Hindlimb muscle (tissue), 1 donor: ENCODE data around the gene TENT5C. TPM values are rescaled to one million over a fixed set of nuclear protein-coding genes. Genes with fewer than 3 reads are reported as not detected.
A peak's percentile ranks its signal among the peaks of the same experiment; 100 is the strongest.
"Not testable (repeated sequence)": the region's sequence is repeated elsewhere in the genome, so short reads cannot be mapped to it uniquely, and the experiment has no call there.

Experiments
- DNase-seq: peaks from one replicate; pipeline ENCODE4 v3.0.0-alpha.2; 2013
- polyA plus RNA-seq: library from polyadenylated mRNA; unstranded; fragments of 120-200 nt; gene quantifications from one replicate; pipeline ENCODE4 v1.2.1, GENCODE V29; 2013; ENCODE audit not compliant: insufficient read length

Gene TENT5C
- 2.2 TPM for polyA plus RNA-seq

DNA sequence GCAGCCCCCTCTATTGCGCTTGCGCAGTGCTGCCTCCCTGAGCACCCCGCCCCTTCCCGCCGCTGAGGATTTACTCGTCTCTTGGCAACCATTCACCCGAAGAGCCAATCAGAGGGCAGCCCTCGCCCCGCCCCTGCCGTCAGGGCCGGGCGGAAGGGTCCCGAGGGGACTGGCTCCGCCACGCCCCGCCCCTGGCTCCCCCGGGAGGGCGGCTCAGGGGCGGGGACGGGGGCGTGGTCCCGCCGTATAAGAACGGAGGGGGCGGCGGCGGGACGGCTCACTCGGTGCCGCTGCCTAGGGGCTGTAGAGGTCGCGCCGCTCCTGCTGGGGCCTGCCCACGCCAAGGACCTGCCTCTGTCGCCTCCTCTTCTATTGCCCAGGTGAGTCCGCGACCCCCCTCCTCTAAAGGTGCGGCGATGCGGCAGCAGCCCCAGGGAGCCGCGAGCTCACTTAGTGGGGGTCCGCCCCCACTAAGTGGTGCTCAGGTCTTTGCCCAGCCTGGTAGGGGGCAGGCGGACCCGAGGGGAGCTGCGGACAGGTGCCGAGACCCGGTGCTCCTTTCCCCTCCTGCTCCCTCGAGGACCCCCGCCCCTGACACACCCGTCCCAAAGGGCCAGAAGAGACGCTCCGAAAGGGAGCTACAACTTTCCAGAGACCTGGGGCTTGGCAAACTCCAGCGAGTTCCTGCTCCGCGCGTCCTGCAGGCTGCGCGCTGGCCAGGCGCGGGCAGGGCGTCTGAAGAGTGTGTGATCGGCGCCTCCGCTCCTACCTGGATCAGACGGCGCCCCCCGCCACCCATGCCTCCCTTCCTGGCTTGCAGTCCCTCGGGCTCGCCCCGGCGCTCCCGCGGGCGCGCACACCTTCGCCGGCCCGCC lies at the start of gene TENT5C:
Gene TENT5C, plus strand, starts transcription at position 275 of the 875 bp plus-strand sequence. CDS start 16,821 bp downstream, outside the sequence.
- DNase-seq, result peak; percentile 90

DNA sequence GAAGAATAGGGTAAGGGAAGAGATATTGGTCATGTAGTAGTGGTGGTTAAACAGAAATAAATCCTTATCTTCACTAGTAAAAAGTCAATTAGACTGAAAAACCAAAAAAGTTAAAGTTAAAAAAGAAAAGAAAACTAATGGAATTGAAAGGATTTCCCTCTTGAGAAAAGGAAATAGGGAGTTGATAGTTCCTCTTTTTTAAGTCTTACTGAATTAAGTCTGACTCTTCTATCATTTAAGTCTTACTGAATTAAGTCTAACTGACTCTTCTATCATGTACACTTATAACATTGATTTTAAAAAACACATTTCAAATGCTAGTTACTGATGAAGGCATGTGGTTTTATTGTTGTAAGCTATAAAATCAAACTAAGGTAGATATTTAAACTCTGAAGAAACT lies 49.5 kb upstream of the TENT5C start:
- DNase-seq, result no peak

DNA sequence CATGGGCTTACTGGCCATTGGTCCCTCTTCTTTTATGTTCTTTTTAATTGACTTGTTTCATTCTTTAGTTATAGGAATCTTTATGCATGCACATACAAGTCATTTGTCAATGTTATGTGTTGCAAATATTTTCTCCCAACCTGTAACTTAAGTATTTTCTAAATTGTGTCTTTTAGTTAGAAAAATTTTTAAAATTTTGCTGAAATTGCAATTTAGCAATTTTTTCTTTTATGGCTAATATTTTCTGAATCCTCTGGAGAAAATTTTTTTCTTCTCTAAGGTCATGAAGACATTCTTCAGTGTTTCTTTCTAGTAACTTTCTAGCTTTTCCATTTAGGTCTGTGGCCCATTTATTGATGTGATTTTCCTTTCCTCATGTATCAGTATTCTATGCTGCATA lies 48.9 kb upstream of the TENT5C start:
- no peak for DNase-seq

DNA sequence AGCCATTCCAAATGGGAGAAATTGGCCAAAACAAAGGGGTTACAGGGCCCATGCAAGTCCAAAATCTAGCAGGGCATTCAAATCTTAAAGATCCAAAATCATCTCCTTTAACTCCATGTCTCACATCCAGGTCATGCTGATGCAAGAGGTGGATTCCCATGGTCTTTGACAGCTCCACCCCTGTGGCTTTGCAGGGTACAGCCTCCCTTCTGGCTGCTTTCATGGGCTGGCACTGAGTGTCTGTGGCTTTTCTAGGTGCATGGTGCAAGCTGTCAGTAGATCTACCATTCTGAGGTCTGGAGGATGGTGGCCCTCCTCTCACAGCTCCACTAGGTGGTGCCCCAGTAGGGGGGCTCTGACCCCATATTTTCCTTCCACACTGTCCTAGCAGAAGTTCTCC lies 47.4 kb upstream of the TENT5C start:
- DNase-seq, result not testable (repeated sequence)

DNA sequence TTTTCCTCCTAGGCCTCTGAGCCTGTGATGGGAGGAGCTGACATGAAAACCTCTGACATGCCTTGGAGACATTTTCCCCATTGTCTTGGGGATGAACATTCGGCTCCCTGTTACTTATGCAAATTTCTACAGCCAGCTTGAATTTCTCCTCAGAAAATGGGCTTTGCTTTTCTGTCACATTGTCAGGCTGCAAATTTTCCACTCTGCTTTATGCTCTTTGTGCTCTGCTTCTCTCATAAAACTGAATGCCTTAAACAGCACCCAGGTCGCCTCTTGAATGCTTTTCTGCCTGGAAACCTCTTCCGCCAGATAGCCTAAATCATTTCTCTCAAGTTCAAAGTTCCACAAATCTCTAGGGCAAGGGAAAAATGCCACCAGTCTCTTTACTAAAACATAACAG lies 46.7 kb upstream of the TENT5C start:
- DNase-seq, result no peak

DNA sequence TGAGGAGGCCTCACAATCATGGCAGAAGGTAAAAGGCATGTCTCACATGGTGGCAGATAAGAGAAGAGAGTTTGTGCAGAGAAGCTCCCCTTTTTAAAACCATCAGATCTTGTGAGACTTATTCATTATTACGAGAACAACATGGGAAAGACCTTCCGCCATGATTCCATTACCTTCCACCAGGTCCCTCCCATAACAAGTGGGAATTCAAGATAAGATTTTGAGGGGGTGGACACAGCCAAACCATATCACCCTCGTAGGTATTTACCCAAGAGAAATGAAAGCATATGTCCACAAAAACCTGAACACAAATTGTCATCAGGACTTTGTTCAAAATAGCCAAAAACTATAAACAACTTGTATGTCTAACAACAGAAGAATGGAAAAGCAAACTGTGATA lies 45.9 kb upstream of the TENT5C start:
- DNase-seq, result no peak

DNA sequence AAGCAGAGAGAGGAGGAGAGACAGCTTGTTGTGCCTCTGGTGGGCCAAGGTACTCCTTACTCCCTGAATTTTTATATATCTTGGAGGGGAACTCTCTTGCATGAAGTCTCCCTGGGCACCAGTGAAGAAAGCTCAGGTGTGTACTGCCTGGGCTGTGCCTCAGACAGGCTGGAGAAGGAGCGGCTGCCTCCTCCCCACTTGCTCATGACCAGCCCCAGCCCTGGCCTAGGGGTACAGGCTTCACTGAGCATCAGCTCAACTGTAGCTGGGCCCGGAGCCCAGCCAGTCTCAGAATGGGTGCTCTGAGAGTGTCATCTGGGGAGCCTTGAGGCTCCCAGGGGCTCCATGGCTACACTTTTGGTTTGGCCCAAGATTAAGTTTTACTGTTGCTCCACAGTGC lies 44.8 kb upstream of the TENT5C start:
- no peak for DNase-seq

DNA sequence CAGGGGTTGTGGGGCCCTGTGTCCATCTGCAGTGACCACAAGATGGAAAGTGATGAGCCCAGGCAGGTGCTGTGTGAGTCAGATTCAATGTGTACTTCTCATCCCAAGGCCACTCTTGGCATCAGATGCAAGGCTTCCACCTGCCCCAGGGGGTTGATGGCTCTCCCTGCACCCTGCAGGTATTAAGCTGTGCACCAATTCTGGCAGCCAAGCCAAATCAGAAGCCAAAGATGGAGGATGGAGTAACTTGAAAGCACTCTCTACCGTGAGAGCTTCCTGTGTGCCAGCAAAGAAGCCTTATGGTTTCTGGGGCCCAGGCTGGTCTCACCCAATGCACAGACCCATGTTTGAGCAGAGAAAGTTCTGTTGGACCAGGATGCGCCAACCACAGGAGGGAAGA lies 44.3 kb upstream of the TENT5C start:
- DNase-seq, result no peak

DNA sequence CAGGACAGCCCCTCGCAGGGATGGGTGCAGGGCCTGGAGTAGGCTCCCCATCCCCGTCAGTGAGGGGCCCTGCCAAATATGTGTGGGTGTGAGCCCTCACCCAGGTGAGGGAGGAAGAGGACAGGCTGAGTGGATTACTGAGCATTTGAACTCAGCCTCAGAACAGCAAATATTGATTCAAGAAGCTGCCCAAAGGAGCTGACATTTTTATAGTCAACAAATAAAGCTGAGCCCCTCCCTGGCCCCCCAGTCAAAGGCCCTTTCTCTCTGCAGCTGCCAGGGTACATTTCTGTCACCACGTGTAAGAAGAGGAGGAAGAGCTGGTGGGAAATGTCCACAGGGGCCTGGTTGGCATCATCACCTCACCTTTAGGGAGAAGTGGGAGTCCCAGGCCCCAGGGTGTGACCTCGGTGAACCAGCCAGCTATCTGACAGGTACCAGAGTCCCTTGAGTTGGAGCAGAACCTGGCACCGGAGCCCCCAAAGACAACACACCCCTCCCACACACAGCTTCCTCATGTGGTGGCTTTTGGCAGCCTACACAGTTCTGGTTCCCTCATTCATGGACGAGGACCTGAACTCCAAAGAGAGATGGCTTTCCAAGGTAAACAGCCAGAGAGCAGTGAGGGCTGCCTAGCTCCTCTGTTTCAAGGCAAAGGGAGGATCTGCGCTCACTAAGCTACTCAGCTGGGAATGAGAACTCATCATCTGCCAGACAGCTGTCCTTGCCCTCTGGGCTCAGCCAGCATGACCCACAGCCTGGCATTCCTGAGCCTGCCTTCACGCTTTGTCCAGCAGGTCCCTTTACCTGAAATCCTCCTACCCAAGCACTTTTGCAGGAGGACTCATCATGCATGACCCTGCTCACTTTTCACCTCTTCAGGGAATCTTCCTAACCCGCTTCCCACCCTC lies 43.0 kb upstream of the TENT5C start:
- DNase-seq, result no peak

DNA sequence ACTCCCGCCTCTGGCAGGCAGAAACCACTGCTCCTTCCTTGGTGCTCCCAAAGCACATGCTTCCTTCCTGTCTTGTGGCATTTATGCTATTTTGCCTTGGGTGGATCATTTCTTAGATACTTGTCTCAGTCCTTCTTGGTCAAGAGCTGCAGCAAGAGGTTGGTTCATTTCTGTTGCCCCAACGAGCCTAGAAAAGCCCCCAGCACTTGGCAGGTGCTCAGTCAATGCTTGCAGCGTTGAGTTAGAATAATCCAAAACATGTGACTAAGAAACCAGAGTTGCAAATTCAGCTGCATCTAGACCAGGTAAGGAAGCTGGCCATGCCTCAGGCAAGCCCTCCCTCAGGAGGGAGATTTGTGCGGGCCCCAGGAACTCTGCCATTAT lies 42.4 kb upstream of the TENT5C start:
- DNase-seq, result no peak

DNA sequence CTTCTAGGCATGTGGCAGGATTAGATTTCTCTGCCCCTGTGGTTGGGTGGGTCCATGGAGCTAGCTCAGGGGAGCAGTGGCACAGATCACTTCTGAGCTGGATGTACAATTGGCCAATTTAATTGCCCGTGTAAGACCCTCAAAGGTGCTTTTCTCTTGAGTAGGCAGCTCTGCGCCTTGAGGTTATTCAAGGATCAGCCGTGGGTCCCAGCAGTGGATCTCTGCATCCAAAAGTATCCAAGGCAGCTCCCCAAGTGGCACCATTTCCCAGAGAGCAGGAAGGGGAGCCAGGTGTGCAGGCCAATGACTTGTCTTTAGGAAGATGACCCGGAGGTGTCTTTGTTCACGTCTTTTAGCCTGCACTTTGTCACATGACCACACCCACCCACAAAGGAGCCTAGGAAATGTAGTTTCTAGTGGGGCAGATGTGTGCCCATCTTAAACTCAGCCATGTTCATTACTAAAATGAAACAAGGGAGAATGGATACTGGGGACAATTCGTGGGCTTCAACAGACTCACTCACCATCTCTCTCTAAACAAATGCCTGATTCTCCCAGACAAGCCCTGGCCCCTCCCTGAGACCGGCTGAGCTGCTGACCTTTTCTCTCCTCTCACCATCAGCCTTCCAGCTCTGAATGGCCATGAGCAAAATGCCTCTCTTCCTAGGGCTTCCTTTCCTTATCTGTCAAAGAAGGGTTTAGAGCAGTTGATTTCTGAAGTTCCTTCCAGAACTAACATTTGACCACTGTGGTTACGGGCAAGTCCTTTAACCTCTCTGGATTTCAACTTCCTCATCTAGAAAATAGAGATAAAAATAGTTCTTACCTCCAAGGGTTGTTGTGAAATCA lies 41.4 kb upstream of the TENT5C start:
- DNase-seq, result no peak

DNA sequence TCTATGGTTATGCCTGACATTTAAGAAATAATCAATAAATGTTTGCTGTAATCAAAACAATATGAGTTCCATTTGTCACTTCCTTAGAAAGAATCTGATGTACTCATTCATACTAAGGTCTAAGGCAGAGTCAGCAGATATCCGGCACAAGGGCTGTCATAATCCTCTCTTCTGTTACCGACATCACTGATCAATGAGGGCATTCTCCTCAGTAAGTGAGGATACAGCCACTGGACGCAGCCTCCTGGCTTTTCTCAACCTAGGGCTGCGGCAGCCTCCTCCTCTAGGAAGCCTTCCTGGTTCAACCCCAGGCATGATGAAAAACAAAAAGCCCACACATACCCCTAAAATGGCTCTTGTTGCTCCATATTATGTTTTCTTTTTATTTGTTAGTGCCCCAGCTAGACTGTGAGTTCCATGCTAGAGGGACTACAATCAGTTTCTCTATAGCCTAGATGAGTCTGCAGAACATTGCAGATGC lies 40.7 kb upstream of the TENT5C start:
- no peak for DNase-seq

DNA sequence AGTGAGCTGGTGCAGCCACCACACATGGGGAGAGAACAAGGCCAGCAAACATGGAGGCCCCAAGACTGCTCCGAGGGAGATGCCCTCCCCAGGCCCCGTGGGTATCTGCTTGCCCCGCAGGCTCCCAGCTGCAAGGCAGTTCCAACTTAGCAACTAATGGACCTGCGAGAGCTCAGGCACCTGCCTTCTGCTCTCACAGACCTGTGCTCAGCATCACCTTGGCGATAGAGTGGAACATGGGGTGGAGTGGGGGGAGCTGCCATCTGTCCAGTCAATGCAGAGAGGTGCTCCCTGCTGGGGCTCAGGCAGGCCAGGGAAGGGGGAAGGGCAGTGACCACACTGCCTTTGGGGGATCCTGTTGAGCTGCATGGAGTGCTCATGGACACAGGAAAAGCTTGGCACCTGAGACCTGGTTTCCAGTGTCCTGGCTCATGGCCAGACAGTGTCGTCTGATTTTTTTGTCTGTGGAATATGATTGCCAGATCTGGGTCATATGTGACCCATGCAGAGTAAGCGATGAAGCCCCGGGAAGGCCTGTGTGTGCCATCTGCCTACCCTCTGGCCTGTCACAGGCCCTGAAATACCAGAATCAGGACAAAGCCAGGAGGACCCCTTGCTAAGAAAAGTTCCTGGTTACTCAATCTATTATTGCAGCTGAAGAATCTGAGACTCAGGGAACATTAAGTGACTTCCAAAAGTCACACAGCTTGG lies 39.9 kb upstream of the TENT5C start:
- DNase-seq, result no peak

DNA sequence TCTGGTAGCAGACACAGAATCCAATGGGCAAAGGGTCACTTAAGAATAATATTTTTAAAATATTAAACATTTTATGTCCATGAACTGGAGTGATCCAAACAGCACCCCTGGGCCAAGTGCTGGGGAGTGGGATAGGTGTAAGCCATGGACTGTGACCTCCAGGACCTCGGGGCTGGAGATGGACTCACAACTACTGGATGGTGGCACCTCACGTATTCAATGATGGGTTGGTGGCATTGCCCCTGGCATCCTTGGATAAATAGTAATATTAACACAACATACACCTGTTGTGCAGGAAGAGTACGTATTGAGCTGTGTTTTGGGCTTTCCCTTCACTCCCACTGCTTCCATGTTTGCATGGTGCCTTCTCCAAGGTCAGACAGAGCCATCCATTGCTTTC lies 39.3 kb upstream of the TENT5C start:
- DNase-seq, result no peak

DNA sequence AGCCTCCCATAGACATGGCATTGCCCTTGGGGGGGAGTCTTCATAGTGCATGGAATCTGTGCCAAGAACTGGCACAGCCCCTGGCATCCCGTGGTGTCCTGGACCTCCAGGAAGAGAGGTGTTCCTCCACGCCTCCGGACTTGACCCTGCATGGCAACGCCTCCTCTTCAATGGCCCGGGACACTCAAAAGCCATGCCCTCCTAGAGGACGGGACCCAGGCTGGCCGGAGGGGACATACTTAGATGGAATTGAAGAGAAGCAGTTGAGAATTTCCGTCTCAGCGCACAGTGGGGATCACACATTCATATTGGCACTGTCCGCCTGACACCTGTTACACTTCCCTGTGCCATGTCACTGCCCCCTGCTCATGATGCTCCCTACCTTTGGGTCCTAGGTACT lies 38.4 kb upstream of the TENT5C start:
- DNase-seq, result no peak

DNA sequence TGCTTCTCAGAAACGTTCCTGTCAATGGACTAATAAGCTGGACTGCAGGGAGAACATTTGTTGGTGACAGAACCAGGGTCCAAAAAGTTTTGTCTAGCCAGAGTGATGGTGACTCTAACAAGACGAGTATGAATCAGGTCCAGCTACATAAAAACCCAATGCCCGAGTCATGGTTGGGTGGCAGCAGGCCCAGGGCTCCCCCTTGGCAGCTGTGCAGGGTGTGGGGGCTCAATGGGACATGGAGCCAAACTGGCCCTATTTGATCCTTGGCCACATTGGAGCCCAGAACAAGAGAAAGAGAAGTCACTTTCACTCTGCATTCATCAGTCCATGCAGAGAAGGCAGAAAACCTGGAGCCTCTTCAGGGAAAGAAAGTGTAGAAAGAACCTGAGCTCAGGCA lies 37.9 kb upstream of the TENT5C start:
- no peak for DNase-seq

DNA sequence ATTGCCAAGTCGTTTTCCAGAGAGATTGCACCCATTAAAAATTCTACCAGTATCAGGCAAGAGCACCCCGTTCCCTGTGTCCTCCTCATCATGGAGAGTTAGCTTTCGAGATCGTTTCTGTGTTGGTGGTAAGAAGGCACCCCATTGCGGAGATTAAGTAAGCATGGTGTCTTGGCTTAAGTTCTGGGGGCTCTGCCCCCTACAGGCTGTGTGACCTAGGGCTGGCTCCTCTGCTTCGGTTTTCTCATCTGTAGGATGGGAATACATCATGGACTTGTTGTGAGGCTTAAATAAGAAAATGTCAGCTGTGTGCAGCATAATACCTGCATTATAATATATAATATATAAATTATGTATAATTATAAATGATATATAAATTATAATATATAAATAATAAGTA lies 36.8 kb upstream of the TENT5C start:
- DNase-seq, result no peak

DNA sequence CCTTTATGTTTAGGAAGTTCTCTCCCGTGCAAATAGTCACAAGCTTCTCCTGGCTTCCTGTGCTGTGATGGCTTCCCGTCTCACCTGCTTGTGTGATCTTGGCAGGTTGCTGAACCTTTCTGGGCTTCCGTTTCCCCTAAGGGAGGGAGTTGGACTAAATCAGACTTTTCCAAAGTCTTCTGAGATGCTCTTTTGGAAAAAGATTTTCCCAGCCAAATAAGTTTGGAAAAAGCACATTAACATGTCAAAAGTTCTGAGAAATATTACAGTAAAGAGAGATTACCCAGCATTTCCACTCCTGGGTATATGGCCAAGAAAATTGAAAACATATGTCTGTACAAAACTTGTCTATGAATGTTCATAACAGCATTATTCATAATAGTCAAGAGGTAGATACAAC lies 36.0 kb upstream of the TENT5C start:
- DNase-seq, result peak; percentile 76

DNA sequence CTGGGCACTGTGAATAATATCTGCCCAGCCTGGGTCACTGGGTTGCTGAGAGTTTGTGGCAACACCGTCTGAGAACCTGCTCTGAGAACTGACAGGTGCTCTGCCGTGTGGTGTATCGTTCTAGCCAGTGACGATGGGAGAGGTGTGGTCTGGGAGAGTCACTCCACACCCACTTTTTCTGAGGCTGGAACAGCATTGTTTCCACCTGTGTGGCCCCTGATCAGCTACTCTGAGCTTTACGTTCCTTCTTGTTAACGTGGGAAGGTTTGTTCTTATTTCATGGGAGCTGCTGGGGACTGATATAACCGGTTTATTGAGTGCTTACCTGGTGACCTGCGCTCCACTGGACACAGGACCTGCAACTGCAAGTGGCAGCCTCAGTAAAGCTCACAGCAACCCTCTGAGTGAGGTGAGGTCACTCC lies 34.8 kb upstream of the TENT5C start:
- DNase-seq, result no peak

DNA sequence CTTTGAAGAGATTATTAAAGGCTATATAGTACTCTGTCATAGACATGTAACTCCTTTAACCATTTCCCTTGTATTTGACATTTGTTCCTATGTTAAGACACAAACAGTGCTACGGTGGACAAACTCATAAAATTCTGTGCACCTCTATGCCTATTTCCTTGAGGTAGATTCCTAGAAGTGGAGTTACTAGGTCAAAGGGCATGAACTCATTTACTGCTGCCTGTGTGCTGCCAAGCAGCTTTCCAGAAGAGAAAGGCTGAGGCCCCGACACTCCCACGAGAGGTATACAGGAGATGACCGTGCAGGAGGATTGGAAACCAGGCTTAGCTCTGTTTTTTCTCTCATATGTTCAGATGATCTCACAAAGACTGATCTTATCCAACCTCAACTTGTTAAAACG lies 34.4 kb upstream of the TENT5C start:
- DNase-seq, result no peak

DNA sequence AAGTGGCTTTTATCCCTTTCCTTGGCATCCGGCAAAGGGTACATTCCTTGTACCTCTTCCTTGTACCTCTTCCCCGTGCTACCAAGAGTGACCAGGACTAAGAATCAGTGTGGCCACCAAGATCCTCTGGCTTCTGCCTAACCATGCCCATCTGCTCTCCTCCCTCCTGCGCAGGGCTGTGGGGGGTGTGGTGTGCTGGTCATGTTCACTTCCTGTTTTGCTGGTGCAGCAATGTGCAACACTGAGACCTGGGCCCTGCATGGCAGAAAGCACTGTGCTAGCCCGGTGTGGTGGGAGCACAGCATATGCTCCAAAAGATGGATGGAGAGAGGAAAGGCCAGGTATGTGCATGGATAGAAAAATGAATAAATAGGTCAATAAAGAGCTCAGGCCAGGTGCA lies 33.3 kb upstream of the TENT5C start:
- DNase-seq, result no peak
